ENCODE measurements around the gene LRRC4C. TPM values are rescaled to one million over a fixed set of nuclear protein-coding genes. Genes with fewer than 3 reads are reported as not detected.

LRRC4C gene
- total and polyA plus RNA-seq, 2 experiments from 2014 or later = 0.35 to 1.1 TPM

DNA sequence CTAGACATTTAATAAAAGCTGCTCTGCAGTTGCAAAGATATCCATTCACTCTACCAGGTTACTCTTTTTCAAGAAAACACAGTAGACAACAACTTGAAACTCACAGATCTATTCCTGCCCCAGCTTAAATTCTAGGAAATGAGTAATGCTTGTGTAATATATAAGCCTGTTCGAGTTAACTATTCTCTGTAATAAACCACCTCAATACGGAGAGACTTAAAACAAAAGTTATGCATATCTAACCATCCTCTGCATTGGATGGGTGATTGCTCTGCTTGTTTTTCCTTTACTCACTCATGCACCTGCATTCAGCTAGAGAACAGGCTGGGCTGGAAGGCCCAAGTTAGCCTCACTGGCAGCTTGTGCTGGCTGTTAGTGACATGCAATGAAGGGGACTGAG, 13.3 kb downstream of the LRRC4C start:
- H3F3A ChIP-seq (replicated peaks; ENCODE audit: low read depth) = no peaks in the 10 kb centered on the region
- H2AFZ ChIP-seq = no peak overlapping the region
- H4K20me1 ChIP-seq (replicated peaks; ENCODE audit: insufficient read depth) = no peaks in the 10 kb centered on the region
- no peak overlapping the region for H3K4me2 ChIP-seq
- Mint-ChIP-seq H3K4me1 (peaks cover 21% of the 10 kb centered on the region), H3K36me3 (ENCODE audit: low read depth) (no peaks in the 10 kb centered on the region; the same call in 2 of the 3 replicates), H3K9me3 (no peaks in the 10 kb centered on the region), H3K27ac (no peak overlapping the region; the same call in 1 of the 2 replicates), H3K27me3 (ENCODE audit: insufficient read depth, low read depth, poor library complexity) (peaks cover 5% of the 10 kb centered on the region), H3K4me3 (no peak overlapping the region)
- ATAC-seq = no peak
- no peak overlapping the region for H3K27ac ChIP-seq (ENCODE audit: low read depth)
- H3K79me2 ChIP-seq (replicated peaks; ENCODE audit: insufficient read depth) = no peaks in the 10 kb centered on the region
- no peaks in the 10 kb centered on the region for H3K27me3 ChIP-seq (ENCODE audit: insufficient read depth)
- 0 out of 2 replicates have a peak, but pooled peaks cover 2% of the 10 kb centered on the region for H3K9me2 ChIP-seq (ENCODE audit: insufficient read depth)
- no peak for TF ChIP-seq ZNF331 (CRISPR knock-in tag; IDR thresholded peaks at IDR 0.05; ENCODE audit: low read depth)
- TF ChIP-seq, protein P1, sequence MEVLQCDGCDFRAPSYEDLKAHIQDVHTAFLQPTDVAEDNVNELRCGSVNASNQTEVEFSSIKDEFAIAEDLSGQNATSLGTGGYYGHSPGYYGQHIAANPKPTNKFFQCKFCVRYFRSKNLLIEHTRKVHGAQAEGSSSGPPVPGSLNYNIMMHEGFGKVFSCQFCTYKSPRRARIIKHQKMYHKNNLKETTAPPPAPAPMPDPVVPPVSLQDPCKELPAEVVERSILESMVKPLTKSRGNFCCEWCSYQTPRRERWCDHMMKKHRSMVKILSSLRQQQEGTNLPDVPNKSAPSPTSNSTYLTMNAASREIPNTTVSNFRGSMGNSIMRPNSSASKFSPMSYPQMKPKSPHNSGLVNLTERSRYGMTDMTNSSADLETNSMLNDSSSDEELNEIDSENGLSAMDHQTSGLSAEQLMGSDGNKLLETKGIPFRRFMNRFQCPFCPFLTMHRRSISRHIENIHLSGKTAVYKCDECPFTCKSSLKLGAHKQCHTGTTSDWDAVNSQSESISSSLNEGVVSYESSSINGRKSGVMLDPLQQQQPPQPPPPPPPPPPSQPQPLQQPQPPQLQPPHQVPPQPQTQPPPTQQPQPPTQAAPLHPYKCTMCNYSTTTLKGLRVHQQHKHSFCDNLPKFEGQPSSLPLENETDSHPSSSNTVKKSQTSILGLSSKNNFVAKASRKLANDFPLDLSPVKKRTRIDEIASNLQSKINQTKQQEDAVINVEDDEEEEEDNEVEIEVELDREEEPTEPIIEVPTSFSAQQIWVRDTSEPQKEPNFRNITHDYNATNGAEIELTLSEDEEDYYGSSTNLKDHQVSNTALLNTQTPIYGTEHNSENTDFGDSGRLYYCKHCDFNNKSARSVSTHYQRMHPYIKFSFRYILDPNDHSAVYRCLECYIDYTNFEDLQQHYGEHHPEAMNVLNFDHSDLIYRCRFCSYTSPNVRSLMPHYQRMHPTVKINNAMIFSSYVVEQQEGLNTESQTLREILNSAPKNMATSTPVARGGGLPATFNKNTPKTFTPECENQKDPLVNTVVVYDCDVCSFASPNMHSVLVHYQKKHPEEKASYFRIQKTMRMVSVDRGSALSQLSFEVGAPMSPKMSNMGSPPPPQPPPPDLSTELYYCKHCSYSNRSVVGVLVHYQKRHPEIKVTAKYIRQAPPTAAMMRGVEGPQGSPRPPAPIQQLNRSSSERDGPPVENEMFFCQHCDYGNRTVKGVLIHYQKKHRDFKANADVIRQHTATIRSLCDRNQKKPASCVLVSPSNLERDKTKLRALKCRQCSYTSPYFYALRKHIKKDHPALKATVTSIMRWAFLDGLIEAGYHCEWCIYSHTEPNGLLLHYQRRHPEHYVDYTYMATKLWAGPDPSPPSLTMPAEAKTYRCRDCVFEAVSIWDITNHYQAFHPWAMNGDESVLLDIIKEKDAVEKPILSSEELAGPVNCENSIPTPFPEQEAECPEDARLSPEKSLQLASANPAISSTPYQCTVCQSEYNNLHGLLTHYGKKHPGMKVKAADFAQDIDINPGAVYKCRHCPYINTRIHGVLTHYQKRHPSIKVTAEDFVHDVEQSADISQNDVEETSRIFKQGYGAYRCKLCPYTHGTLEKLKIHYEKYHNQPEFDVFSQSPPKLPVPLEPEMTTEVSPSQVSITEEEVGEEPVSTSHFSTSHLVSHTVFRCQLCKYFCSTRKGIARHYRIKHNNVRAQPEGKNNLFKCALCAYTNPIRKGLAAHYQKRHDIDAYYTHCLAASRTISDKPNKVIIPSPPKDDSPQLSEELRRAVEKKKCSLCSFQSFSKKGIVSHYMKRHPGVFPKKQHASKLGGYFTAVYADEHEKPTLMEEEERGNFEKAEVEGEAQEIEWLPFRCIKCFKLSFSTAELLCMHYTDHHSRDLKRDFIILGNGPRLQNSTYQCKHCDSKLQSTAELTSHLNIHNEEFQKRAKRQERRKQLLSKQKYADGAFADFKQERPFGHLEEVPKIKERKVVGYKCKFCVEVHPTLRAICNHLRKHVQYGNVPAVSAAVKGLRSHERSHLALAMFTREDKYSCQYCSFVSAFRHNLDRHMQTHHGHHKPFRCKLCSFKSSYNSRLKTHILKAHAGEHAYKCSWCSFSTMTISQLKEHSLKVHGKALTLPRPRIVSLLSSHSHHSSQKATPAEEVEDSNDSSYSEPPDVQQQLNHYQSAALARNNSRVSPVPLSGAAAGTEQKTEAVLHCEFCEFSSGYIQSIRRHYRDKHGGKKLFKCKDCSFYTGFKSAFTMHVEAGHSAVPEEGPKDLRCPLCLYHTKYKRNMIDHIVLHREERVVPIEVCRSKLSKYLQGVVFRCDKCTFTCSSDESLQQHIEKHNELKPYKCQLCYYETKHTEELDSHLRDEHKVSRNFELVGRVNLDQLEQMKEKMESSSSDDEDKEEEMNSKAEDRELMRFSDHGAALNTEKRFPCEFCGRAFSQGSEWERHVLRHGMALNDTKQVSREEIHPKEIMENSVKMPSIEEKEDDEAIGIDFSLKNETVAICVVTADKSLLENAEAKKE (CRISPR knock-in tag; IDR thresholded peaks at IDR 0.05) = no peak
- no peak for TF ChIP-seq NANOG (IDR thresholded peaks at IDR 0.05; ENCODE audit: borderline replicate concordance)
- TF ChIP-seq, protein P2, sequence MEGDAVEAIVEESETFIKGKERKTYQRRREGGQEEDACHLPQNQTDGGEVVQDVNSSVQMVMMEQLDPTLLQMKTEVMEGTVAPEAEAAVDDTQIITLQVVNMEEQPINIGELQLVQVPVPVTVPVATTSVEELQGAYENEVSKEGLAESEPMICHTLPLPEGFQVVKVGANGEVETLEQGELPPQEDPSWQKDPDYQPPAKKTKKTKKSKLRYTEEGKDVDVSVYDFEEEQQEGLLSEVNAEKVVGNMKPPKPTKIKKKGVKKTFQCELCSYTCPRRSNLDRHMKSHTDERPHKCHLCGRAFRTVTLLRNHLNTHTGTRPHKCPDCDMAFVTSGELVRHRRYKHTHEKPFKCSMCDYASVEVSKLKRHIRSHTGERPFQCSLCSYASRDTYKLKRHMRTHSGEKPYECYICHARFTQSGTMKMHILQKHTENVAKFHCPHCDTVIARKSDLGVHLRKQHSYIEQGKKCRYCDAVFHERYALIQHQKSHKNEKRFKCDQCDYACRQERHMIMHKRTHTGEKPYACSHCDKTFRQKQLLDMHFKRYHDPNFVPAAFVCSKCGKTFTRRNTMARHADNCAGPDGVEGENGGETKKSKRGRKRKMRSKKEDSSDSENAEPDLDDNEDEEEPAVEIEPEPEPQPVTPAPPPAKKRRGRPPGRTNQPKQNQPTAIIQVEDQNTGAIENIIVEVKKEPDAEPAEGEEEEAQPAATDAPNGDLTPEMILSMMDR (conservative IDR thresholded peaks at IDR 0.05; ENCODE audit: low read depth in 2 of 2) = no peak
- no peak for TF ChIP-seq STAT1 (IDR thresholded peaks at IDR 0.05; ENCODE audit: unreplicated experiment)
- no peak for TF ChIP-seq CREB1 (CRISPR knock-in tag; IDR thresholded peaks at IDR 0.05; ENCODE audit: low read depth)
- TF ChIP-seq, protein P3, sequence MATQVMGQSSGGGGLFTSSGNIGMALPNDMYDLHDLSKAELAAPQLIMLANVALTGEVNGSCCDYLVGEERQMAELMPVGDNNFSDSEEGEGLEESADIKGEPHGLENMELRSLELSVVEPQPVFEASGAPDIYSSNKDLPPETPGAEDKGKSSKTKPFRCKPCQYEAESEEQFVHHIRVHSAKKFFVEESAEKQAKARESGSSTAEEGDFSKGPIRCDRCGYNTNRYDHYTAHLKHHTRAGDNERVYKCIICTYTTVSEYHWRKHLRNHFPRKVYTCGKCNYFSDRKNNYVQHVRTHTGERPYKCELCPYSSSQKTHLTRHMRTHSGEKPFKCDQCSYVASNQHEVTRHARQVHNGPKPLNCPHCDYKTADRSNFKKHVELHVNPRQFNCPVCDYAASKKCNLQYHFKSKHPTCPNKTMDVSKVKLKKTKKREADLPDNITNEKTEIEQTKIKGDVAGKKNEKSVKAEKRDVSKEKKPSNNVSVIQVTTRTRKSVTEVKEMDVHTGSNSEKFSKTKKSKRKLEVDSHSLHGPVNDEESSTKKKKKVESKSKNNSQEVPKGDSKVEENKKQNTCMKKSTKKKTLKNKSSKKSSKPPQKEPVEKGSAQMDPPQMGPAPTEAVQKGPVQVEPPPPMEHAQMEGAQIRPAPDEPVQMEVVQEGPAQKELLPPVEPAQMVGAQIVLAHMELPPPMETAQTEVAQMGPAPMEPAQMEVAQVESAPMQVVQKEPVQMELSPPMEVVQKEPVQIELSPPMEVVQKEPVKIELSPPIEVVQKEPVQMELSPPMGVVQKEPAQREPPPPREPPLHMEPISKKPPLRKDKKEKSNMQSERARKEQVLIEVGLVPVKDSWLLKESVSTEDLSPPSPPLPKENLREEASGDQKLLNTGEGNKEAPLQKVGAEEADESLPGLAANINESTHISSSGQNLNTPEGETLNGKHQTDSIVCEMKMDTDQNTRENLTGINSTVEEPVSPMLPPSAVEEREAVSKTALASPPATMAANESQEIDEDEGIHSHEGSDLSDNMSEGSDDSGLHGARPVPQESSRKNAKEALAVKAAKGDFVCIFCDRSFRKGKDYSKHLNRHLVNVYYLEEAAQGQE (IDR thresholded peaks at IDR 0.05; ENCODE audit: unreplicated experiment) = no peak
- TF ChIP-seq, protein P4, sequence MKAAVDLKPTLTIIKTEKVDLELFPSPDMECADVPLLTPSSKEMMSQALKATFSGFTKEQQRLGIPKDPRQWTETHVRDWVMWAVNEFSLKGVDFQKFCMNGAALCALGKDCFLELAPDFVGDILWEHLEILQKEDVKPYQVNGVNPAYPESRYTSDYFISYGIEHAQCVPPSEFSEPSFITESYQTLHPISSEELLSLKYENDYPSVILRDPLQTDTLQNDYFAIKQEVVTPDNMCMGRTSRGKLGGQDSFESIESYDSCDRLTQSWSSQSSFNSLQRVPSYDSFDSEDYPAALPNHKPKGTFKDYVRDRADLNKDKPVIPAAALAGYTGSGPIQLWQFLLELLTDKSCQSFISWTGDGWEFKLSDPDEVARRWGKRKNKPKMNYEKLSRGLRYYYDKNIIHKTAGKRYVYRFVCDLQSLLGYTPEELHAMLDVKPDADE (IDR thresholded peaks at IDR 0.05) = no peak
- no peak for TF ChIP-seq EZH2phosphoT487 (IDR thresholded peaks at IDR 0.05; ENCODE audit: unreplicated experiment)
- no peak for TF ChIP-seq ZNF114 (CRISPR knock-in tag; IDR thresholded peaks at IDR 0.05)
- TF ChIP-seq JUNB (IDR thresholded peaks at IDR 0.05; ENCODE audit: unreplicated experiment) = no peak
- TF ChIP-seq POLR2AphosphoS5 (IDR thresholded peaks at IDR 0.05; ENCODE audit: low read depth) = no peak
- TF ChIP-seq EZH2 (IDR thresholded peaks at IDR 0.05; ENCODE audit: low read depth, unreplicated experiment) = no peak
- DNase-seq (ENCODE audit: low spot score) = no peak
- H3K4me1 ChIP-seq (ENCODE audit: insufficient read depth) = peaks cover 13% of the 10 kb centered on the region; the same call in 1 of the 2 replicates
- no peaks in the 10 kb centered on the region for H3K36me3 ChIP-seq (ENCODE audit: insufficient read depth)
- no peak overlapping the region for H3K4me3 ChIP-seq

Data from GM23338 (cell line).